AG09319 (cell line): ENCODE data around the gene RAI1.
A peak's percentile ranks its signal among the peaks of the same experiment; 100 is the strongest.

Experiments used
- DNase-seq: peaks from one replicate; pipeline ENCODE4 v3.0.0-alpha.2; 2010; ENCODE audit warnings: low read depth; ENCODE audit errors: extremely low read depth
- CTCF ChIP-seq: IDR thresholded peaks from 2 replicates; pipeline ENCODE4 v1.5.1; 2011; ENCODE audit warnings: low read depth, mild to moderate bottlenecking, inconsistent platforms, low read length, moderate library complexity

The RAI1 gene

GRCh38 chr17:17749025-17749772 lies 67.9 kb downstream of the RAI1 start:
- no peak for TF ChIP-seq CTCF
- no peak for DNase-seq

GRCh38 chr17:17749921-17750320 lies 68.7 kb downstream of the RAI1 start:
- no peak for TF ChIP-seq CTCF
- DNase-seq, result no peak

GRCh38 chr17:17750881-17751280 lies 69.6 kb downstream of the RAI1 start:
- no peak for TF ChIP-seq CTCF
- DNase-seq, result no peak

- TF ChIP-seq CTCF, result no peak
- no peak for DNase-seq
Observed at GRCh38 chr17:17751489-17752088, 70.3 kb downstream of the RAI1 start.

GRCh38 chr17:17752089-17752820 lies 71.0 kb downstream of the RAI1 start:
- DNase-seq, result peak; percentile 85
- TF ChIP-seq CTCF, result peak; percentile 19

GRCh38 chr17:17752821-17753321 lies 71.6 kb downstream of the RAI1 start:
- no peak for TF ChIP-seq CTCF
- no peak for DNase-seq
